ENCODE measurements around the gene ST6GALNAC1. TPM values are rescaled to one million over a fixed set of nuclear protein-coding genes. Genes with fewer than 3 reads are reported as not detected.

The ST6GALNAC1 gene
- polyA plus RNA-seq, 1 experiment, result not detected

DNA sequence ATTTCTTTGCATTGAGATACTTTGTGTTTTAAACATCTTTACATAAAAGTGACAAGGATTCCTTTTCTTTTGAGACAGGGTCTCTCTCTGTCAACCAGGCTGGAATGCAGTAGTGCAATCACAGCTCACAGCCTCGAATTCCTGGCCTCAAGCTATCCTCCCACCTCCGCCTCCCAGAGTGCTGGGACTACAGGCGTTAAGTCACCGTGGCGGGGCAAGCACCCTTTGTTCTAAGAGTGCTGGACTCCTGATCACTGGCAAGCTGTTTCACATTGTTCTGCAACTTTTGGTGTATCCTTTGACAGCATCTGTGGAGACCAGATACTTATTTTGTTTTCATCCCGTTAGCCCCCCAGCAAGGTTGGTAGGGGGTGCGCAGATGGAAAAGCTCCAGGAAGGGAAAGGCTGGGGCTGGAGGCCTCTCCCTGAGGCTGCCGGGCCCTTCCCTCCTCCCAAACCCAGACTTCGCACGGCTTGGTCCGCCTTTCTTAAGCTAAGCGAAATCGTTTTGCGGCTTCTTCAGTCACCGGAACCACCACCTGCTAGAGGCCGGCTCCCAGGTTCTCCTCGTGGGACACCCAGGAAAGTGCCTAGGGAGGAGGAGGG lies 59.0 kb downstream of the ST6GALNAC1 start:
- H3K27me3 ChIP-seq (ENCODE audit: control insufficient read depth, insufficient read depth, low read length), result peaks cover 34% of the 10 kb centered on the region
- no peak for DNase-seq (ENCODE audit: low read depth, low spot score)
- peaks cover 2% of the 10 kb centered on the region; the same call in 1 of the 2 replicates for H3K9me3 ChIP-seq (ENCODE audit: control insufficient read depth, insufficient read depth, low read length)
- CTCF ChIA-PET, result interaction anchor here (0.6 kb wide), 1 partner anchor 39 kb away, joined by 3 read pairs; no protein-coding TSS in a partner anchor
- POLR2A ChIA-PET, result interaction anchor here (0.6 to 1.8 kb wide), 2 partner anchors 17 to 84 kb away, joined by 5 to 7 read pairs; no protein-coding TSS in a partner anchor
- TF ChIP-seq, protein P1, sequence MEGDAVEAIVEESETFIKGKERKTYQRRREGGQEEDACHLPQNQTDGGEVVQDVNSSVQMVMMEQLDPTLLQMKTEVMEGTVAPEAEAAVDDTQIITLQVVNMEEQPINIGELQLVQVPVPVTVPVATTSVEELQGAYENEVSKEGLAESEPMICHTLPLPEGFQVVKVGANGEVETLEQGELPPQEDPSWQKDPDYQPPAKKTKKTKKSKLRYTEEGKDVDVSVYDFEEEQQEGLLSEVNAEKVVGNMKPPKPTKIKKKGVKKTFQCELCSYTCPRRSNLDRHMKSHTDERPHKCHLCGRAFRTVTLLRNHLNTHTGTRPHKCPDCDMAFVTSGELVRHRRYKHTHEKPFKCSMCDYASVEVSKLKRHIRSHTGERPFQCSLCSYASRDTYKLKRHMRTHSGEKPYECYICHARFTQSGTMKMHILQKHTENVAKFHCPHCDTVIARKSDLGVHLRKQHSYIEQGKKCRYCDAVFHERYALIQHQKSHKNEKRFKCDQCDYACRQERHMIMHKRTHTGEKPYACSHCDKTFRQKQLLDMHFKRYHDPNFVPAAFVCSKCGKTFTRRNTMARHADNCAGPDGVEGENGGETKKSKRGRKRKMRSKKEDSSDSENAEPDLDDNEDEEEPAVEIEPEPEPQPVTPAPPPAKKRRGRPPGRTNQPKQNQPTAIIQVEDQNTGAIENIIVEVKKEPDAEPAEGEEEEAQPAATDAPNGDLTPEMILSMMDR (IDR thresholded peaks at IDR 0.05; ENCODE audit: low read depth, low read length), result no peak
- H3K27ac ChIP-seq (ENCODE audit: low read depth, low read length), result no peak overlapping the region
- H3K4me3 ChIP-seq (ENCODE audit: low read depth, low read length), result peak overlapping the region; percentile 55

DNA sequence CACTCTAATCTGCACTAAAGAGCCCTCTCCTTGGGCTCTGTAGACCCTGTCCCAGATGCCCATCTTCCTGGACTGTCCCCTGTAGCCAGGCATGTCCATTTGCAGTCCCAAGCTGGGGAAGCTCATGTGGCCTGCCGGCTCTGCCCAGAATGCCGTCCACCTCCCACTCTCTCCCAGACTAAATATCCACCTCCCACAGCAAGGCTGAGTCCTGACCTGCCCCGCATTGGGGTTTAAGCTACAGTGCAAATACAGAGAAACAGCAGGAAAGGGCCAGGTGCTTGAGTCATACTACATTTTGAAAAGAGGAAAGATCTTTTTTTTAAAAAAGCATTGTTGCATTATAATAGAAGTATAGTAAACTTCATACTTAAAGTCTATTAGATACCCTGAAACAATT lies 60.9 kb downstream of the ST6GALNAC1 start:
- H3K27ac ChIP-seq (ENCODE audit: low read depth, low read length), result no peak overlapping the region
- TF ChIP-seq, protein P1 (IDR thresholded peaks at IDR 0.05; ENCODE audit: low read depth, low read length), result no peak
- peaks cover 23% of the 10 kb centered on the region for H3K27me3 ChIP-seq (ENCODE audit: control insufficient read depth, insufficient read depth, low read length)
- ChIA-PET POLR2A (interaction anchor here (1.6 kb wide), 1 partner anchor 16 kb away, joined by 3 read pairs; no protein-coding TSS in a partner anchor), CTCF (interaction anchor here (1.0 kb wide), 1 partner anchor 42 kb away, joined by 3 read pairs; no protein-coding TSS in a partner anchor)
- no peaks in the 10 kb centered on the region; the same call in 1 of the 2 replicates for H3K9me3 ChIP-seq (ENCODE audit: control insufficient read depth, insufficient read depth, low read length)
- no peak overlapping the region for H3K4me3 ChIP-seq (ENCODE audit: low read depth, low read length)
- no peak for DNase-seq (ENCODE audit: low read depth, low spot score)

GRCh38 chr17:76581515-76581914 lies 62.0 kb downstream of the ST6GALNAC1 start:
- CTCF ChIA-PET, result no interaction called here

GRCh38 chr17:76579281-76579680 lies 64.3 kb downstream of the ST6GALNAC1 start:
- CTCF ChIA-PET, result interaction anchor here (1.2 to 2.3 kb wide), 2 partner anchors 45 kb away, joined by 5 to 12 read pairs; no protein-coding TSS in a partner anchor
- TF ChIP-seq, protein P1 (IDR thresholded peaks at IDR 0.05; ENCODE audit: low read depth, low read length), result no peak
- no peak overlapping the region for H3K4me3 ChIP-seq (ENCODE audit: low read depth, low read length)
- no peak overlapping the region for H3K27ac ChIP-seq (ENCODE audit: low read depth, low read length)
- POLR2A ChIA-PET, result no interaction called here
- H3K9me3 ChIP-seq (ENCODE audit: control insufficient read depth, insufficient read depth, low read length), result no peaks in the 10 kb centered on the region
- no peak for DNase-seq (ENCODE audit: low read depth, low spot score)
- peaks cover 3% of the 10 kb centered on the region for H3K27me3 ChIP-seq (ENCODE audit: control insufficient read depth, insufficient read depth, low read length)

More at GRCh38 chr17:76581515-76581914, 62.0 kb downstream of the ST6GALNAC1 start:
- H3K4me3 ChIP-seq (ENCODE audit: low read depth, low read length), result no peak overlapping the region
- peaks cover 16% of the 10 kb centered on the region for H3K27me3 ChIP-seq (ENCODE audit: control insufficient read depth, insufficient read depth, low read length)
- no peak overlapping the region for H3K27ac ChIP-seq (ENCODE audit: low read depth, low read length)
- TF ChIP-seq, protein P1 (IDR thresholded peaks at IDR 0.05; ENCODE audit: low read depth, low read length), result no peak
- H3K9me3 ChIP-seq (ENCODE audit: control insufficient read depth, insufficient read depth, low read length), result no peaks in the 10 kb centered on the region; the same call in 1 of the 2 replicates
- no peak for DNase-seq (ENCODE audit: low read depth, low spot score)
- POLR2A ChIA-PET, result interaction anchor here (0.5 to 1.6 kb wide), 3 partner anchors 8 to 14 kb away, joined by 3 to 7 read pairs (median 3); no protein-coding TSS in a partner anchor

DNA sequence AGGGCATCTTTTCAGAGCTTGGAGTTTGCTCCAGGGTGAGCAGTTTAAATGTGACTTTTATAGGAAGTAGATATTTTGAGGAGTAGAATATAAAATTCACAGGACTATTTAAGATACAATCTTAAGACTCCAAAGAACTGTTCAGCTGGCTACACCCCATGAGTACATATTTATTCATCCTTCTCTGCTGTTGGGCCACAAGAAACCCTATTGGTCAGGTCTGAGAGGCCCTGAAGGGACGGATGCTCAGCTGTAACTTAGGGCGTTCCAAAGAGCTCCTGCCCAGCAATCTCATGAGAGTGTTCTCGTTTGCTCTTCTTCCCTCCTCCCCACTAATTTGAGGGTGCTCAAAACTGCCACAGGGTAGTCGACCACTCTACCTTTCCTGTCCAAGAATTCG lies 65.2 kb downstream of the ST6GALNAC1 start:
- ChIA-PET POLR2A (no interaction called here), CTCF (interaction anchor here (0.9 to 2.3 kb wide), 2 partner anchors 46 to 55 kb away, joined by 3 to 12 read pairs; no protein-coding TSS in a partner anchor)
- no peak for DNase-seq (ENCODE audit: low read depth, low spot score)
- no peaks in the 10 kb centered on the region for H3K9me3 ChIP-seq (ENCODE audit: control insufficient read depth, insufficient read depth, low read length)
- H3K4me3 ChIP-seq (ENCODE audit: low read depth, low read length), result no peak overlapping the region
- no peak overlapping the region for H3K27ac ChIP-seq (ENCODE audit: low read depth, low read length)
- TF ChIP-seq, protein P1 (IDR thresholded peaks at IDR 0.05; ENCODE audit: low read depth, low read length), result no peak
- peaks cover 3% of the 10 kb centered on the region for H3K27me3 ChIP-seq (ENCODE audit: control insufficient read depth, insufficient read depth, low read length)

Measured in AG04450 (cell line).